Endothelial cell of umbilical vein (primary cell): Measurements from ENCODE around the gene DNASE1L1. TPM values are rescaled to one million over a fixed set of nuclear protein-coding genes. Genes with fewer than 3 reads are reported as not detected.

Experiments used
- BruUV-seq: library from RNA; stranded (reverse); fragments of 400-500 nt; replicated peaks from 2 replicates; lab custom pipeline; 2021; lab: Mats Ljungman, UMichigan
- CTCF ChIA-PET: fragments of 300-600, 350-600 bp; sonication (Branson Sonifier 250); formaldehyde crosslinking; loops from one replicate; lab custom pipeline; 2021; ENCODE audit warnings: antibody characterized with exemption, inconsistent platforms; lab: Charles Lee
- POLR2A ChIA-PET: fragments of 300-600, 350-600 bp; sonication (Branson Sonifier 250); formaldehyde crosslinking; loops from one replicate; lab custom pipeline; 2021; ENCODE audit warnings: antibody characterized with exemption, inconsistent platforms; lab: Charles Lee
- DNase-seq: peaks from one replicate; pipeline ENCODE4 v3.0.0-alpha.2; 2011; ENCODE audit warnings: low read depth, low spot score
- FAIRE-seq: peaks from 2 replicates; lab custom pipeline; 2011; peaks lifted over from hg19 to GRCh38; lab: Jason Lieb, UNC
- H2AFZ ChIP-seq: 2 replicates; pipeline ENCODE4 v1.6.0; 2012; ENCODE audit warnings: low read depth, low read length, control low read depth, inconsistent platforms
- H3K27ac ChIP-seq: 2 replicates; pipeline ENCODE4 v1.5.1; 2011; ENCODE audit warnings: low read depth, mild to moderate bottlenecking, control low read depth, low read length, moderate library complexity; ENCODE audit not compliant: insufficient read depth
- H3K27me3 ChIP-seq, 2 experiments: 2 replicates each; pipeline versions ENCODE4 v1.6.0 to v1.6.1; 2011; ENCODE audit warnings: low read length in 2 of 2, mixed read lengths in 1 of 2; ENCODE audit not compliant: control insufficient read depth in 2 of 2, insufficient read depth in 2 of 2
- H3K36me3 ChIP-seq, 2 experiments: 2 replicates in 1 of 2; 3 replicates in 1 of 2; pipeline ENCODE4 v1.5.1; 2011; ENCODE audit warnings: low read length in 2 of 2, mild to moderate bottlenecking in 1 of 2, moderate library complexity in 1 of 2; ENCODE audit not compliant: control insufficient read depth in 2 of 2, insufficient read depth in 2 of 2; ENCODE audit errors: extremely low read depth in 1 of 2
- H3K4me1 ChIP-seq: 3 replicates; pipeline ENCODE4 v1.5.1; 2011; ENCODE audit warnings: mild to moderate bottlenecking, low read length; ENCODE audit not compliant: control insufficient read depth, insufficient read depth; ENCODE audit errors: extremely low read depth
- H3K4me2 ChIP-seq: 2 replicates; pipeline ENCODE4 v1.6.1; 2011; ENCODE audit warnings: low read length, control low read depth, mixed read lengths; ENCODE audit not compliant: insufficient read depth
- H3K4me3 ChIP-seq, 3 experiments: fragments of 200-600 bp in 1 of 3; sonication (generic), shearing (Covaris generic) in 1 of 3; replicated peaks in 1 of 3; 2 replicates each; pipeline ENCODE4 v1.5.1; 2011 to 2016; ENCODE audit warnings: control low read depth in 3 of 3, low read length in 3 of 3, mild to moderate bottlenecking in 2 of 3, inconsistent platforms in 1 of 3, low read depth in 1 of 3, moderate library complexity in 1 of 3; ENCODE audit not compliant: insufficient read depth in 1 of 3
- H3K79me2 ChIP-seq: 2 replicates; pipeline ENCODE4 v1.6.0; 2012; ENCODE audit warnings: low read length, inconsistent platforms; ENCODE audit not compliant: control insufficient read depth, insufficient read depth
- H3K9ac ChIP-seq: replicated peaks from 2 replicates; pipeline ENCODE3; 2011; ENCODE audit warnings: low read length, control low read depth; ENCODE audit not compliant: insufficient read depth; ENCODE audit errors: extremely low read depth
- H3K9me1 ChIP-seq: replicated peaks from 3 replicates; pipeline ENCODE4 v1.6.0; 2011; ENCODE audit warnings: mild to moderate bottlenecking, low read length; ENCODE audit not compliant: control insufficient read depth, insufficient read depth; ENCODE audit errors: extremely low read depth
- H3K9me3 ChIP-seq: replicated peaks from 2 replicates; pipeline ENCODE4 v1.5.1; 2012; ENCODE audit warnings: low read length, inconsistent platforms; ENCODE audit not compliant: control insufficient read depth, insufficient read depth
- H4K20me1 ChIP-seq: replicated peaks from 2 replicates; pipeline ENCODE3; 2011; ENCODE audit warnings: mild to moderate bottlenecking, low read length; ENCODE audit not compliant: control insufficient read depth, insufficient read depth; ENCODE audit errors: extremely low read depth
- CTCF ChIP-seq, 2 donors: IDR thresholded peaks; 1 replicate in 1 of 2; 2 replicates in 1 of 2; pipeline ENCODE4 v1.5.1; 2011; ENCODE audit warnings: low read length in 2 of 2, mild to moderate bottlenecking in 2 of 2, moderate library complexity in 2 of 2, control low read depth in 1 of 2, inconsistent platforms in 1 of 2, low read depth in 1 of 2; ENCODE audit not compliant: insufficient read depth in 1 of 2; ENCODE audit errors: extremely low read depth in 1 of 2
- EZH2 ChIP-seq: IDR thresholded peaks from 2 replicates; pipeline ENCODE4 v1.6.1; 2012; ENCODE audit warnings: borderline replicate concordance, low read depth, mild to moderate bottlenecking, moderate library complexity, low read length, inconsistent platforms; ENCODE audit not compliant: severe bottlenecking
- FOS ChIP-seq: IDR thresholded peaks from 2 replicates; pipeline ENCODE4 v1.6.1; 2011; ENCODE audit warnings: mild to moderate bottlenecking, low read length, moderate library complexity, borderline replicate concordance; ENCODE audit not compliant: insufficient read depth
- GATA2 ChIP-seq: IDR thresholded peaks from 2 replicates; pipeline ENCODE4 v1.7.0; 2011; ENCODE audit warnings: low read depth, mild to moderate bottlenecking, moderate library complexity, mixed read lengths, low read length; ENCODE audit not compliant: insufficient read length, insufficient read depth
- JUN ChIP-seq: IDR thresholded peaks from 2 replicates; pipeline ENCODE4 v1.6.1; 2011; ENCODE audit warnings: borderline replicate concordance, low read depth; ENCODE audit not compliant: insufficient read length, insufficient read depth
- MAX ChIP-seq: IDR thresholded peaks from 2 replicates; pipeline ENCODE4 v1.6.1; 2011; ENCODE audit not compliant: insufficient read depth, insufficient read length
- MYC ChIP-seq: IDR thresholded peaks from one replicate; pipeline ENCODE4 v1.6.1; 2011; ENCODE audit warnings: mild to moderate bottlenecking, low read depth, low read length
- POLR2A ChIP-seq: IDR thresholded peaks from 2 replicates; pipeline ENCODE4 v1.6.1; 2012; ENCODE audit warnings: low read depth, mild to moderate bottlenecking, control low read depth, low read length
- POLR2AphosphoS5 ChIP-seq: IDR thresholded peaks from 2 replicates; pipeline ENCODE4 v1.6.1; 2012; ENCODE audit warnings: low read depth, mild to moderate bottlenecking, control low read depth, low read length, moderate library complexity; ENCODE audit not compliant: insufficient read depth
- dilution Hi-C: fragments of 300-500 bp; cut with MboI; formaldehyde crosslinking; loops from one replicate; pipeline ENCODE4 v1.15.0; 2019; ENCODE audit warnings: low sequenced_read_pairs; ENCODE audit not compliant: extremely low pct_ligation_motif_present
- intact Hi-C: fragments of 100-400 bp; cut with micrococcal nuclease; formaldehyde crosslinking; loops from one replicate; pipeline ENCODE4 v1.10.0; 2022
- polyA plus RNA-seq, 4 experiments: library from polyadenylated mRNA; depleted of rRNA in 3 of 4; stranded (reverse) in 3 of 4; unstranded in 1 of 4; fragments of >200 nt; gene quantifications; 2 replicates each; pipeline versions ENCODE4 v1.2.1 to v1.2.3, GENCODE V29; 2011 to 2012; ENCODE audit warnings: missing spikeins in 1 of 4
- total RNA-seq: library from RNA; stranded (reverse); gene quantifications from 2 replicates; pipeline ENCODE4 v1.2.3, GENCODE V29; 2021

The DNASE1L1 gene
- total and polyA plus RNA-seq, 2 donors (not counting 3 experiments of a cell fraction or from before 2014, with no cell fraction given) = 61.5 to 84.9 TPM

- TF ChIP-seq MAX (no peak), CTCF (IDR thresholded peaks at IDR 0.05; ENCODE audit: extremely low read depth in 1 of 2, insufficient read depth in 1 of 2, low read depth in 1 of 2, low read length in 2 of 2) (no peak)
- no TSS peak for BruUV-seq
- Histone ChIP-seq H3K4me1 (peaks cover 18% of the 10 kb centered on the region), H3K4me2 (no peak overlapping the region), H3K36me3 (peaks cover 9 to 11% of the 10 kb centered on the region in 2 experiments), H4K20me1 (no peaks in the 10 kb centered on the region), H3K27ac (no peak overlapping the region), H3K9me3 (no peaks in the 10 kb centered on the region), H3K27me3 (no peaks in the 10 kb centered on the region), H3K9ac (no peak overlapping the region), H3K9me1 (no peaks in the 10 kb centered on the region), H3K4me3 (no peak overlapping the region), H2AFZ (no peak overlapping the region), H3K79me2 (peaks cover 19% of the 10 kb centered on the region)
- DNase-seq (no peak), FAIRE-seq (no peak)
- intact Hi-C loops (loop anchor here (5.0 kb wide), 3 partner anchors 32 to 123 kb away; partner anchors contain the start of genes FAM50A and FLNA), dilution Hi-C loops (no loop called here)
- ChIA-PET POLR2A (no interaction called here), CTCF (no interaction called here)
Observed at GRCh38 chrX:154404625-154405192, 4.3 kb downstream of the DNASE1L1 start.

GRCh38 chrX:154403858-154404257 lies 5.2 kb downstream of the DNASE1L1 start:
- Histone ChIP-seq H3K4me2 (no peak overlapping the region), H3K9me1 (no peaks in the 10 kb centered on the region), H3K27me3 (no peaks in the 10 kb centered on the region), H3K79me2 (peaks cover 25% of the 10 kb centered on the region), H3K4me1 (peaks cover 14% of the 10 kb centered on the region), H3K27ac (no peak overlapping the region), H4K20me1 (no peaks in the 10 kb centered on the region), H3K4me3 (no peak overlapping the region), H3K36me3 (peaks cover 15 to 18% of the 10 kb centered on the region in 2 experiments), H3K9ac (no peak overlapping the region), H3K9me3 (no peaks in the 10 kb centered on the region), H2AFZ (no peak overlapping the region)
- DNase-seq = no peak
- intact Hi-C loops (no loop called here), dilution Hi-C loops (no loop called here)
- ChIA-PET POLR2A (no interaction called here), CTCF (no interaction called here)
- no TSS peak for BruUV-seq
- TF ChIP-seq EZH2 = no peak
- TF ChIP-seq POLR2A = no peak
- TF ChIP-seq MYC = no peak
- no peak for TF ChIP-seq FOS
- TF ChIP-seq MAX = no peak
- TF ChIP-seq POLR2AphosphoS5 = no peak
- no peak for TF ChIP-seq GATA2
- no peak for TF ChIP-seq CTCF (IDR thresholded peaks at IDR 0.05; ENCODE audit: extremely low read depth in 1 of 2, insufficient read depth in 1 of 2, low read depth in 1 of 2, low read length in 2 of 2)
- no peak for TF ChIP-seq JUN
- no peak for FAIRE-seq
